SK-N-MC (cell line): Measurements from ENCODE around the gene POM121C.
"Not testable (repeated sequence)": the region's sequence is repeated elsewhere in the genome, so short reads cannot be mapped to it uniquely, and the experiment has no call there.

Source experiments
- EZH2 ChIP-seq: fragments of 200-600 bp; sonication (generic); IDR thresholded peaks from one replicate; pipeline ENCODE4 v1.6.1; 2017; ENCODE audit warnings: antibody characterized with exemption
- FOXP2 ChIP-seq: optimal IDR thresholded peaks from 2 replicates; pipeline ENCODE3; 2011; ENCODE audit warnings: mild to moderate bottlenecking, moderate library complexity; ENCODE audit not compliant: insufficient read depth; ENCODE audit errors: extremely low read length, control extremely low read depth
- POLR2AphosphoS5 ChIP-seq: IDR thresholded peaks from 2 replicates; pipeline ENCODE4 v1.6.1; 2012; ENCODE audit warnings: mild to moderate bottlenecking, low read depth, low read length, borderline replicate concordance

DNA sequence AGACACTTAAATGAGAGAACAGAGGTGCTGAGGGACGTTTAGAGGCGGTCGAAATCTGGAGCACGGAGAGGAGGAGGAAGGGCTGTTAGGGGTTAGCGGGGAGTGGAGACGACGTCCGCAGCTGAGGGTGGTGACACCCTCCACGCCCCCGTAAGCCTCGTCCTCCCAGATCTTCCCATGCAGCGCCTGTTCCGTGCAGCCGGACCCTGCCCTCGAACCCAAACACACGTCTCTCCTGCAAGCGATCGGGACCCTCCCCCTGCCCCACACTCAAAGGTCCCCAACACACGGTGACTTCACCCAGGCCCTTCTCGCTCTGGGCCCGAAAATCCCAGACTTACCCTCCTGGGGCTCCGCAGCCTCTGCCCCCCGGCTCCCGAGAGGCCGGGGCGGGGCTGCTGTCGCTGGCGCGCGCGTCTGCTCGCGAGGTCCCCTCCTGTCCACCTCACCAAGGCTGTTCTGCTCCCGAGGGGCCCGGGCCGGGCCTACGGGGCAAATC is 41.2 kb upstream of the POM121C start:
- not testable (repeated sequence) for TF ChIP-seq EZH2, POLR2AphosphoS5, FOXP2
